Measurements from ENCODE around the gene TF.

- TF ChIP-seq CTCF (IDR thresholded peaks at IDR 0.05) (no peak), POLR2A (IDR thresholded peaks at IDR 0.05) (no peak)
Observed at GRCh38 chr3:133745108-133745507, 1.1 kb upstream of the TF start.
